GM21423 (cell line): ENCODE data around the gene MRPL44.

Experiments
- ATAC-seq: cut with Tn5 transposase; IDR thresholded peaks from one replicate; pipeline ENCODE4 v1.9.1; 2021; ENCODE audit warnings: mild to moderate bottlenecking, moderate library complexity; ENCODE audit not compliant: unreplicated experiment

MRPL44 gene

DNA sequence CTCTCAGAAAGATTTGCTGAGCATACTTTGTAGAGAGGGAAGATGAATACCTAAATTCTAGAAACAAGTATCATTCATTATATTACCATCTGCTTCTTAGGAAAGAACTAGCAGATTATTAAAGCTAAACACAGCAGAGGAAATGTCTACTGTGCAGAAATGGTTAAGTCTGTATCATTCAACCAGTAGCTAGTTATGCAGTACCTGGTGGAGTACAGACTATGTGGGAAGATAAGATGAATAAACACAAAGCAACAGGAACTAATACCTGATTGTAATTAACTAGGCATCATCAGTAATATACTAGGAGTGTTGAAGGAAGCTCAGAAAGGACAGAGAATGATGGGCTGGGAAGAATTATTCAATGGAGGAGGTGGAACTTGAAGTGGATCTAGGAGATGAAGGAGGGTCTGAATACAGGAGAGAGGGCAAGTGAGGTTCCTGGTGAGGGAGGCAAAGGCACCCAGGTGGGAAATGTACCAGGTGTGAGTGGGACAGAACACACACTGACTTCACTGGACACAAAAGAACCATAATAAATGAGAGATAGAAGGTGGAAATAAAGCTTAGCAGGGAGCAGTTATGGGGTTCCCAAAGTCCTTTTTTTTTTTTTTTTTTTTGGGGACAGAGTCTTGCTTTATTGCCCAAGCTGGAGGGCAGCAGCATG is 21.7 kb upstream of the MRPL44 start:
- ATAC-seq: no peak

DNA sequence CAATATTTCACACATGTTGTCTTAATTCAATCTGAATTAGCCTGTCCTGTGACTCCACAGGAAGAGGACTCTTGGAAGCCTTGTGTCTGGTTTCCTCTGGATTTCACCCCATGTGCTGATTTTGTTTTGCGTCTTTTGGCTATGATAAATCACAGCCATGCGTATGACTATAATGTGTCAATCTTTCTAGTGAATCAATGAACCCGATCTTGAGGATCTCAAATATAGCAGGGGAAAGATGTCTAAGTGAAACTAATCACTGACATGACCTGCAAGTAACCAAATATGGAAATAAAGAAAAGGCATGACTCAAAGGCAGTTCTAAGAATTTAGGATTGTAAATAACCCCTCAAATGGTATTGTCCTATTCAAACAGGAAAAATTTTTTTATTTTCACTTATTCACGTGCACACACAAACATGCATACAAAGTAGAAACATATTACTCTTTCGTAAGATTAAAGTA is 20.4 kb upstream of the MRPL44 start:
- peak; percentile 21 for ATAC-seq

DNA sequence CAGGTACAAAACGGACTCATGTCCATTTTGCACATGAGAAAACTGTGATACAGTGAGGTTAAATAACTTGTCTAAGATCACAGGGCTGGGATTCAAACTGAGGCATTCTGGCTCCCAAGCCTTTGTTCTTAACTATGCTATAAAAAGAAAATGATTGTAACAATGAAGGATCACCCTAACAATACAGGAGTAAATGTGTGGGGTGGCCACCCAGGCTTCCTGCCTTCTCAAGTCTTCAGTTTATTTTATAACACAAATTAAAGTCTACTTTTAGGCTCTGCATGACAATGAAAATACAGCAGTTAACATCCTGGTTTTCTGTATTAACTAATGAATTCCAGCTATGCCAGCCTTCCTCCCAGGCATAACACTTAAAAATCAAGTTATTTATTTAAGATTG is 19.7 kb upstream of the MRPL44 start:
- ATAC-seq: no peak

DNA sequence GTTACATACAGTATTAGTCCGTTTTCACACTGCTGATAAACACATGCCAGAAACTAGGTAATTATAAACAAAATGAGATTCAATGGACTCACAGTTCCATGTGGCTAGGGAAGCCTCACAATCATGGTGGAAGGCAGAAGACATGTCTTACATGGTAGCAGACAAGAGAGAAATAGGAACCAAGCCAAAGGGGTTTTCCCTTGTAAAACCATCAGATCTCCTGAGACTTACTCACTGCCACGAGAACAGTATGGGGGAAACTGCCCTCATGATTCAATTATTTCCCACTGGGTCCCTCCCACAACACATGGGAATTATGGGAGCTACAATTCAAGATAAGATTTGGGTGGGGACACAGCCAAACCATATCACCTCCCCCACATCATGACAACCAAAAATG is 17.8 kb upstream of the MRPL44 start:
- peak; percentile 26 for ATAC-seq

DNA sequence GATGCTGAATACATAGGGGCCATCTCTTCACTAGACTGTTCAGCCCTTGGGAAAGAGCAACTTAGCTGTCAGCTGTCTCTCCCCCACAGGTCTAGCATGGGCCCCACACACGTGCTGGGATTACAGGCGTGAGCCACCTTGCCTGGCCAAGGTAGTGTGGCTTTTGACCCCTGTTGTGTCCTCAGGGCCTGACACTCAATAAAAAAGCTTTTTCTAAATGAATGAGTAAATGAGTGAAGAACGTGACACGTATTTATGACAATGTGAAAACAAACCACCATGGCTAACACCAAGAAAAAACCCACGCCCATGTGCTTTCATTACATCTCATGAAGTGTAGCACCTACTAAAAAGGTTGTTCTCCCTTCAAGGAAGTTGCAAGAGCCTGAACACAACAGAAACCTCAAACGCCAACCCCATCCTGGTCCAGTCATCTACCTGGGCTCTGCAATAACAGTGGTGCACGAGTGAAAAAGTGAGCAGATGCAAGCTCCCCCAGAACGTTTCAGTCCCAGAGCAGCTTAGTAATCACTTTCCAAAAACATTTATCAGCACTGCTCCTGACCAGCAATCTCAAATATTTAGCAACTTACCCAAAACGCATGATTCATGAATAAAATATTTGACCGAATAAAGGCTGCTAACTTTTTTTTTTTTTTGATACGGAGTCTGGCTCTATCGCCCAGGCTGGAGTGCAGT is 15.5 kb upstream of the MRPL44 start:
- ATAC-seq: peak; percentile 43

DNA sequence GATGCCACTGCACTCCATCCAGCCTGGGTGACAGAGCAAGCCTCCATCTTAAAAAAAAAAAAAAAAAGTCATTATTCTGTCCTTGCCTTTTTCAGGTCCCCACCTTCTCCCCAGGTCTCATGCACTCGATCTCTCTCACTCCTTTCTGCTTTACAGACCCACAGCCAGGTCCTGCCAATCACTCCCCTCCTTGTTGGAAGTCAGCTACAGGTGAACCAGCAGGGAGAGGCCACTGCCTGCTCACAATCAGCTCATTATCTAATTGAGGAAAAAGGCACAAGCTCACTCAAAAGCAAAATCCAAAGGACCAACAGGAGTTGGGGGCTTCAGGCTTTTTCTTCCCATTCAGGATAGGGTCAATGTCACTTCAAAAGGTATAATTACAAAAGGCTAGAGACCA is 14.1 kb upstream of the MRPL44 start:
- ATAC-seq: no peak

DNA sequence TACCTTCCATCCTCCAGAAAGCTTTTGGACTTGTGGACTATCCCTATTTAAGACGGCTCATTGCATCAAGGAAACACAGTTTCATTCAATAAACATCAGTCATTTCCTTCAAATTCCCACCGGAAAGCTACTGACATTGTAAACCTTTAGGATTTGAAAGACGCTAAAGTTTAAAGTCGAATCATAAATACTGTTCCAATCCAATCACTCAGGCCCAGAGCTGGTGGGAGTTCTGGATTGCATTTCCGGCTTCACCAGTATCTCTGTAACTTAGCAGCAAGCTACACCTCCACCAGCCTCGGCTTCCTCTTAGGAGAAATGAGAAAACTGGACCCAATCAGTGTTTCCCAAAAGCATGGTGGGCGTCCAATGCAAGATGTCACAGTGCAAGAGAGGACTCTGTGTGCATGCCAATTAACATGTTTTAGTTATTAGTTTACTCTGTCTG is 13.7 kb upstream of the MRPL44 start:
- no peak for ATAC-seq

DNA sequence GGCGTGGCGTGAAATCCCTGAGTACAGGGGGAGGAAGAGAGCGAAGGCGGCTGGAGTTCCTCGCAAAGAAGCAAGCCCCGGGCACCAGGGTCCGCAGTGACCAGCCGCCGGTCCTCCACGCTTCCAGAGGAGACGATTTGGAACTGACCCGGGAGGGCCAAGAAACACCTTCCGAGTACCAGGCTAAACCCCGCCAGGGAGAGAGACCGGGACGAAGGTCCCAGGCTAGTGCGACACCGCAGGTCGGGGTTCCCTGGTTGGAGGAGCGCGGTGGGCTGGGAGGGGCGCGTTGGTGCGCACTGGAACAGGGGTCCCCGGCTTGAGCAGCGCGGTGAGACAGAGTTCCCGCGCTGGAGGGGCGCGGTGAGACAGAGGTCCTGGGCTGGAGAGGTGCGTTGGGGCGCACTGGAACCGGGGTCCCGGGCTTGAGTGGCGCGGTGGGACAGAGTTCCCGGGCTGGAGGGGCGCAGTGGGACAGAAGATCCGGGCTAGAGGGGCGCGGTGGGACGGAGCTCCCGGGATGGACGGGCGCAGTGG is 13.0 kb upstream of the MRPL44 start:
- peak; percentile 20 for ATAC-seq

DNA sequence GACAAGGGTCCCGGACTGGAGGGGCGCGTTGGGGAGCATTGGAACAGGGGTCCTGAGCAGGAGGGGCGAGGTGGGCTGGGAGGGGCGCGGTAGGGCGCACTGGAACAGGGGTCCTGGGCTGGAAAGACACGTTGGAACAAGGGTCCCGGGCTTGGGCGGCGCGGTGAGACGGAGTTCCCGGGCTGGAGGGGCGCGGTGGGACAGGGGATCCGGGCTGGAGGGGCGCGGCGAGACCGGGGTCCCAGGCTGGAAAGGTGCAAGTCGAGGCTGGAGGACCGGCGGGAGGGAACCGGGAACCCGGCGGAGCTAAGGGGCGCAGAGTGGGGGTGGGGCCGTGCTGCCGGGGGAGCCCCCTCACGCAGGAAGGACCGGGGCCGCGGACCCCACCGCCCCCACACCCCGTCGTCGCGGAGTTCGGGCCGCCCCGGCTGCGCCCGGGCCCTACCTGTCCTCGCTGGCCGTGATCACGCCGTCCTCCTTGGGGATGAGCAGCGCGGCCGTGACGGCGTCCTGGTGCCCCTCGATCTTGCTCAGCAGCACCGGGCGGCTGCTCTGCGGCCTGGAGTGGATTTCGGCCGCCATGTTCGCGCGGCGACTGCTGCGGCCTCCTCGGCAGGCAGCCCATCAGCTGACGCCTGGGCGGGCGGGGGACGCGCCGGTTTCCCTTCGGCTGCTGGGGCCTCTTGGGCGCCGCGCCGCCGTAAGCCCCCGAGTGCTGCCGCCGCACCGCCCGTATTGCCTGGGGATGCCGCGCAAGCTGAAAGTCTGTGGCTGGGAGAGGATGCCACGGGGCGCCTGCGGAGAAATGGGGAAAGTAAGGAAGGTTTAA is 12.3 kb upstream of the MRPL44 start, which contains the start of gene WDFY1:
WDFY1 (minus strand) TSS at position 633 of the 829 bp plus-strand sequence; CDS start at position 582, 51 bp downstream.
- peak; percentile 74 for ATAC-seq

DNA sequence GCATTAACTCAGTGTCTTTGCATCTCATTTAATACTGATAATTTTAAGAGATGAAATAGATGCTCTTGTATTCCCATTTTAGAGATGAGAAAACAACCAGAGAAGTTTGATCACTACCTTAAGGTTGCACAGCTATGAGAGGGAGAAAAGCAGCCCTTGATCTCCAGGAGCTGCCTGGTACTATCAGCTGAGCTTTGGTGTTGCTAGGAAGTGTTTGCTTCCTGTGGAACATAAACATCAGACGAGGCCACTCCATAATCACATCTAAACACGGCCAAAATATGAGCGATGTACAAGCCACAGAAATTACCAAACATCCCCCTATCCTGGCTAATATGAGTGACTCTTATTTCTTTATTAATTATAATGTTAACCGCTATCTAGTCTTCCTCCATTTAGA is 11.5 kb upstream of the MRPL44 start:
- no peak for ATAC-seq

DNA sequence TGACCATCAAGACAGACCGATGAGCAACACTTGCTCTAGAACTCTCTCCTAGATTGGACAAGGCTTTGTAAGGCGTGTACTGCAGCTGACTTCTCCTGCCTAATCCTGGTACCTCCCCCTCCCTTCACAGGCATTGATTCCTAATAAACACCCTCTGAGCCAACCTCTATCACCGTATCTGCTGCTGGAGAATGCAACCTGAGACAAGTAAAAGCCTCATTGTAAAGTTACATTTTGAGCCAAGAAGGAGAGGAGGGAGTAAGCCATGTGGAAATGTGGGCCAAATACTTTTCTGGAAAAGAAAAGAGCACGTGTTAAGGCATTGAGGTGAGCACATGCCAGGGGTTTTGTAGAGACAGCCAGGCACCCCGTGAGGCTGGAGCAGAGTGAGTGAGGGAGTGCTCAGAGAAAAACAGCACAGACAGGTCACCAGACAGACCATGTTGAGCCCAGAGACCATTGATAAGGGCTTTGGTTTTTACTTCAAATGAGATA is 9.5 kb upstream of the MRPL44 start:
- ATAC-seq: no peak

DNA sequence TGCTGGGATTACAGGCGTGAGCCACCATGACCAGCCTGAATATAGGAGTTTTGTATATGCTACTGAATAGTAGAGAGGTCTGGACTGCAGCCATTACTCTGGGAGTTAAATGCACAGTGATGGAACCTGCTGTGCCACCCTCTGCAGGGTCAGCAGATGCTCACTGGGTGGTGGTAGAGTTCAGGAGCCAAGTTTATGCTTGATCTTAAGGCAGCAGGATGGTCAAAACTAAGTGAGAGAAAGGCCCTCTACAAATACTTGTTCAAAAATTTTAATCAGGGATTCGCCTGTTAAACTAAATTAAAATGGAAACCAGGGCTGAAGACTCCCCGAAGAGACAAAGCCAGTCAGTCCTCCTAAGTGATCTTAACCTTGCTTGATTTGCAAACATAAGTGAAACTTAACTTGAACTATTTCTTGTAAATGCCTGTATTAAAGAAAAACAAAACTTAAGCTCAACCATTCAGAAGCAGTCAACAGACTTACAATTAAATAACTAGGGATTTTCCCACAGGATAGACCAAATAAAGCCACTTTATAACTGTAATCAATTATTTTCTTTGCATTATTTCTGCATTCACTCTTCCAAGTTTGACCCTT is 7.9 kb upstream of the MRPL44 start:
- ATAC-seq: no peak

DNA sequence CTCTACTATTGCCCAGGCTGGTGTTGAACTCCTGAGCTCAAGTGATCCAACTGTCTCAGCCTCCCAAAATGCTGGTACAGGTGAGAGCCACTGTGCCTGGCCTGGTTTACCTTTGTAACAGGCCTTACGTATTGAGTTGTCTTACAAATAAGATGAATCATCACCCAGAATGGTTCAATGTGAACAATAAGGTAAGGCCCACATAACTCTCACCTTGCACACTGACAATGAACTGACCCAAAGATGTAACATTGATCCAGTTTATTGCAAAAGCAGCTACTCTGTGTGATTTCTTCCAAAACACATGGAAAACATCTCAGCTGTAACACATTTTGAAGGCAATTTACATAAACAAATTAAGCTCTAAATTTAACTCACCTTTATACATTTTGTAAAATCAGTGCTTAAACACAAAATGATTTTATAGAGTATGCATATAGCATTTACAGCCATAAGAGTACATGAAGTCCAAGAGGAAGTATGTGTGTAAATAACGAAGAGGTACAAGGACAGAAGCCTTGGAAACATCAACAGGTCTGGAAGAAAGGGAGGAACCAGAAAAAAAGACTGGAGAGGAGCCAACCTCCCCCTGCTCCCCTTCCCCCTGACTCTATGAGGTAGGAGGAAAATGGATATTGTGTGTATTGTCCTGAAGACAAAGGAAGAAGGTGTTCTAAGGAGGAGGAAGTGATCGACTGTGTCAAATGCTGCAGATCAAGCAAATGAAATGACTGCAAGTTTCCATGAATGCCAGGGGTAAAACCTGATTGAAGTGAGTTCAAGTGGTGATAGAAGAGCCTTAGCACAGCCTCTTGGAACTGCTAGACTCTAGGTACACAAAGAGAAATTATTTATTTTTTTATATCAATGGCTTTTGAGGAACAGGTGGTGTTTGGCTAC is 6.6 kb upstream of the MRPL44 start:
- no peak for ATAC-seq

DNA sequence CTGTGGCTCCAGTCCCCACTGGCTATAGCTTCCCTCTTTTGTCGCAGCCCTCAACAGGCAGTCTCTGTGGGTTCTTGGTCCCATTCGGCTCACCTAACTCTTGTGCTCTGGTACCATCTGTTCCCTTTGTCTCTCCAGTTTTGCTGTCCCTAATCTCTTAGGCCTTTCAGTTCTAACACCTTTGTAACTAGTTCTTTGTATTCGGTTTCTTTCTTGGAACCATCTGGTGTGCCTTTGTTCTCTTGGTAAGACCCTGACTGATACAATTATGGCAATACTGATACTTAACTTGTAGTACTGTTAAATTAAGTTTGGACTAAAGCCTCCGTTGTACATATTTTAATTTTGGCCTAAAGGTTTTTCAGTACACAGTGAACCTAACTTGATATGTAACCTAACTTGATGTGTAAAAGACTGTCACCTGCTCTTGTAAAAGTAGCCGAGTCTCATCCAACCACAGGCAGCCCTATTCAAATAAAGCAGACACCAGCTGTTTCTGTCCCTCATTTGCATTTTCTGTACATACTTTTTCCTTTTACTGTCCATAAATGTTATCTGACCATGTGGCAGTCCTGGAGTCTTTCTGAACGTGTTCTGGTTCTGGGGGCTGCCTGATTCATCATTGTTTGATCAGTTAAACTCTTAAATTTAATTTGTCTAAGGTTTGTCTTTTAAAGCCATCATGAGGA is 4.8 kb upstream of the MRPL44 start:
- peak; percentile 51 for ATAC-seq

DNA sequence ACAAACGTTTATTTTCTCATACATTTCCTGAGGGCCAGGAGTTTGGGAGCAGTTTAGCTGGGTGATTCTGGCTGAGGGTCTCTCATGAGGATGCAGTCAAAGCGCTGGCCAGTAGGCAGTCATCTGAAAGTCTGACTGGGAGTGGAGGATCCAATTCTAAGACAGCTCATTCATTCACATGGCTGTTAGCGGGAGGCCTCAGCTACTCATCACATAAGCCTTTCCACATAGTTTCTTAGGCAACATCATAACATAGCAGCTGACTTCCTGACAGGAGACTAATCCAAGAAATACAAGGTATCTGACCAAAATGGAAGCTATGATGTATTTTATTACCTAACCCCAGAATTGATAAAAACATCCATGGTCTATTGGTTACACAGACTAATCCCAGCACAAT is 2.9 kb upstream of the MRPL44 start:
- ATAC-seq: no peak

DNA sequence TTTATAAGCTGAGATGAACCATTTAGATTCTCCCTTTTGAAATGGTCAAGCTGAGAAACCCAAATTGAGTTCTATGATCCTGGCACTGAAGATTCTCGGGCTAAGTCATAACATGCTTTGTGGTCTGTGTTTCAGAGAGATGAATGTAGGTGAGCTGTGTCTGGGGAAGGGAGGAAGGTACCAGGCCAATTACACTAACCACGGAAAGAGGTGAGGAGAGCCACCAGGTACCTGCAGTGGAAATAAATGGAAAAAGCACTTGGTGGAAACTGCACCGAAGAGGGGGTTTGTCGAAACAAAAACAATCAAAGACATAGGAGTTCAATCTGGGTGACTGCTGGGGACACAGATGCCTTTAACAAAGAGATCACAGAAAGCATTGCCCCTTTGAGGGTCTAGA is 963 bp upstream of the MRPL44 start:
- peak; percentile 25 for ATAC-seq

DNA sequence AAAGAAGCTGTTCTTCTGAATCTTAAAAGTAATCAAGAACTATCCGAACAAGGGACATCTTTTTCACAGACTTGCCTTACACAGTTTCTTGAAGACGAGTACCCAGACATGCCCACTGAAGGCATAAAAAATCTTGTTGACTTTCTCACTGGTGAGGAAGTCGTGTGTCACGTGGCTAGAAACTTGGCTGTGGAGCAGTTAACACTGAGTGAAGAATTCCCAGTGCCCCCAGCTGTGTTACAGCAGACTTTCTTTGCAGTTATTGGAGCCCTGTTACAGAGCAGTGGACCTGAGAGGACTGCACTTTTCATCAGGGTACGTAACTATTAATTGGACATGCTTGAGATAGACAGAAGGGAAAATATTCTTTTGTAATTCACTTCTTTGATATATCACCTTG is 2.4 kb downstream of the MRPL44 start:
- no peak for ATAC-seq

DNA sequence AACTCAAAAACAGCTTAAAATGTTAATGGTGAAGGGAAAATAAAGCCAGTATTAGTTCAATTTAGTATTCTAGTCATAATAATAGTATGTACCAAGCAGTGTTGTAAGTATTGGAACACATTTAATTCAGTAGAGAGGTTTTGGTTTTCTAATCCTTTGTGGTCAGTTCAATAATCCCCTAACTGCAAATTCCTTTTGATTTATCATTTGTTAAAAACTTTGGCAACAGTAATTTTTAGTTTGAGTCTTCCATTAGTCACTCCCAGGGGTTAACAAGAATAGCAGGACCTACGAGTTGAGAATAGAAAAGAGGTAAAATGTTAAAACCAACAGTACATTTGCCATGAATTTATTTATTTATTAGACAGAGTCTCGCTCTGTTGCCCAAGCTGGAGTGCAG is 10.7 kb downstream of the MRPL44 start:
- ATAC-seq: no peak

DNA sequence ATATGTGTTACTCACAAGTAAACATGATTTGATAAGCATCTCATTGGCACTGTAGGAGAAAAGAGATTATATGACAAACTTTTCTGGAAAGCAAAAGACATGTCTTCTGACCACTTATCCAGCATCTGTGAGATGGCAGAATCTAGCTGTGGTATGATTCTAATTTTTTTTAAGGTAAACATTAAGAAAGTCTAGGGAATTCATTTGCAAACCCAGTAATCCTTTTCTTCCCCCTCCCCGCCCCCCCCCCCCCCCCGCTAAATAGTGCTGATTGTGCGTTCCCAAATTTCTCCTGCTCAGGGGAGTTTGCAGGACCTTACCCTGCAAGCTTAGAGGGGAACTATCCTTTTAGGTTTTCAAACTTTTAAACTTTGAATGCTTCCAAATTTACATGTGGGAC is 12.1 kb downstream of the MRPL44 start:
- no peak for ATAC-seq
